Uterine smooth muscle cell (primary cell): ENCODE measurements around the gene ZC3H7A. TPM values are rescaled to one million over a fixed set of nuclear protein-coding genes. Genes with fewer than 3 reads are reported as not detected.

ENCODE experiments used
- total RNA-seq: library from RNA; depleted of rRNA; stranded (reverse); fragments of >200 nt; gene quantifications from 2 replicates; pipeline ENCODE4 v1.2.3, GENCODE V29; 2014

The ZC3H7A gene, protein sequence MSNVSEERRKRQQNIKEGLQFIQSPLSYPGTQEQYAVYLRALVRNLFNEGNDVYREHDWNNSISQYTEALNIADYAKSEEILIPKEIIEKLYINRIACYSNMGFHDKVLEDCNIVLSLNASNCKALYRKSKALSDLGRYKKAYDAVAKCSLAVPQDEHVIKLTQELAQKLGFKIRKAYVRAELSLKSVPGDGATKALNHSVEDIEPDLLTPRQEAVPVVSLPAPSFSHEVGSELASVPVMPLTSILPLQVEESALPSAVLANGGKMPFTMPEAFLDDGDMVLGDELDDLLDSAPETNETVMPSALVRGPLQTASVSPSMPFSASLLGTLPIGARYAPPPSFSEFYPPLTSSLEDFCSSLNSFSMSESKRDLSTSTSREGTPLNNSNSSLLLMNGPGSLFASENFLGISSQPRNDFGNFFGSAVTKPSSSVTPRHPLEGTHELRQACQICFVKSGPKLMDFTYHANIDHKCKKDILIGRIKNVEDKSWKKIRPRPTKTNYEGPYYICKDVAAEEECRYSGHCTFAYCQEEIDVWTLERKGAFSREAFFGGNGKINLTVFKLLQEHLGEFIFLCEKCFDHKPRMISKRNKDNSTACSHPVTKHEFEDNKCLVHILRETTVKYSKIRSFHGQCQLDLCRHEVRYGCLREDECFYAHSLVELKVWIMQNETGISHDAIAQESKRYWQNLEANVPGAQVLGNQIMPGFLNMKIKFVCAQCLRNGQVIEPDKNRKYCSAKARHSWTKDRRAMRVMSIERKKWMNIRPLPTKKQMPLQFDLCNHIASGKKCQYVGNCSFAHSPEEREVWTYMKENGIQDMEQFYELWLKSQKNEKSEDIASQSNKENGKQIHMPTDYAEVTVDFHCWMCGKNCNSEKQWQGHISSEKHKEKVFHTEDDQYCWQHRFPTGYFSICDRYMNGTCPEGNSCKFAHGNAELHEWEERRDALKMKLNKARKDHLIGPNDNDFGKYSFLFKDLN
- total RNA-seq, result 57.5 and 58.3 TPM in 2 replicates

DNA sequence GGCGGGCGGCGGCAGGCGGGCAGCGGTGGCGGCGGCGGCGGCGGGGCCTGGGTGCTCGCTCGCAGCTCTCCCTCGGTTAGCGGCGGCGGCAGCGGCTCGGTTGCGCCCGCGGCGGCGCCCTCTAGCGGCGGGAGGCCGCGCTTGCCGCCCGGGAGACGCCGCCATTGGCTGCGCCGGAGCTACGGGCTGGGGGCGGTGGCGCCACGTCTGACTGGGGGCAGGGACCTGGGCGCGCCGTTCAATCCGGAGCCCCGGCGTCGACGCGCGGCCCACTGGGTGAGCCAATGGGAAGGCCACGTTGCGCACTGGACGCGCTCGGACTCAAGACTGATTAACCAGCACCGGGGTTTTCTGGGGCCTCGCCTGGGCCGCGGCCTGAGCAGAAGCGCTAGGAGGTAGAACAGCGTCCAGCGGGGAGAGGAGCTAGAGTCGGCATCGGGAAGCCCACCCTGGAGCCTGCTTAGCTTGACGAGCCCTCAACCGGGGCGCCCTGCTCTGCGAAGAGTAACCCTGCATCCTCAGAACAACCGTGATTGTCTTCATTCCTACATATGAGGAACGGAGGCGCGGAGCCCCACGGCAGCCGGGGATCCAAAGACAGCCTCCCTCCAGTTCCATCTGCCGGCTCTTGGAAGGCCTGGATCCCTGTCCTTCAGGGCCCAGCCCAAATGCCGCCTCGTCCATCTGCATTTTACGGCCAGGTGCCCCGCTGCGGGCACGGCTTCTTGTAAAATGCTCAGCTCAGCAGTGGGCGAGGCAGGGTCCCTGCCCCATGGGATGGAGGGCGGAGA is at the start of gene ZC3H7A:
Gene ZC3H7A, minus strand, starts transcription at position 93 of the 791 bp plus-strand sequence. CDS start 14,904 bp downstream, outside the sequence.

DNA sequence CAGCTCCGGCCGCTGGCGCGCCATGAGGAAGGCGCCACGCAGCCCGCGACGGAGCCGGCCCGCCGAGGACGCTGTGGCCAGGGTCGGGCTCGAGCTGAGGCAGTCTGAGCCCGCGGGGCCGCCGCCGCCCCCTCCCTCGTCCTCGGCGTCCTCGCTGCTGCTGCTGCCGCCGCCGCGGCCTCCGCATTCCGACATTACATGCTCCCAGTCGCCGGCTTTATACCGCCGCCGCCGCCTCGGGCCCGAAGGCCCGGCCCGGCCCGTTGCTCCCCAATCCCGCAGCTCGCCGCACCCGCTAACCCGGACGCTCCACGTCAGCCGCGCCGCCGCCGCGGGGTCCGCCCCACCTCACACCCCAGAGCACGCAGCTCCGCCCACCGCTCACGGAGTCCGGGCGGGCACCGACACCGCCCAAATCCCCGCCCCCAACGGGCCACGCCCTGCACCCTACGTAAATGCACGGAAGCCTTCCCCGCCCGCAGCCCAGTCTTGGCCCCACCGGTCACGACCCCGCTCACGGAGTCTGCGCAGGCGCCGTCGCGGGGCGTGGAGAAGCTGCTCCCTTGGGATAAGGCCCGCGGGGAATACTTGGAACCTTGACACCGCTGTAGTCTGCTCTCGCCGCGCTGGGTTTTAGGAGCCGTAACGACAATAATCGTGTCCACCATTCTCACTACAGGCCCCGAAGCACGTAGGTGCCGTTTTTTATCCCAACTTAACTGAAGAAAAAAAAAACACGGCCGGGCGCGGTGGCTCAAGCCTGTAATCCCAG is 54.3 kb downstream of the ZC3H7A start, which contains the start of gene TXNDC11:
Gene TXNDC11, minus strand, starts transcription at position 322 of the 772 bp plus-strand sequence. Its CDS starts 127 bp downstream, at position 195.

Other genes starting within 250 kb of the ZC3H7A start
- gene LITAF, start 210.3 kb downstream of the ZC3H7A start, total RNA-seq, result 35.0 and 45.7 TPM in 2 replicates
- gene SNN, start 128.8 kb downstream of the ZC3H7A start, total RNA-seq, result 14.3 and 16.1 TPM in 2 replicates
- 26.7 and 34.9 TPM in 2 replicates for gene TXNDC11, start 54.4 kb downstream of the ZC3H7A start, total RNA-seq
- 103 and 121 TPM in 2 replicates for gene RSL1D1, start 54.3 kb upstream of the ZC3H7A start, total RNA-seq
- gene GSPT1, start 118.7 kb upstream of the ZC3H7A start, total RNA-seq, result 78.1 and 115 TPM in 2 replicates
- 1.7 and 6.2 TPM in 2 replicates for gene NPIPB2, start 144.8 kb upstream of the ZC3H7A start, total RNA-seq
- not detected in 2 replicates for gene TNFRSF17, start 168.0 kb upstream of the ZC3H7A start, total RNA-seq
- gene SNX29, start 179.5 kb upstream of the ZC3H7A start, total RNA-seq, result 16.6 and 28.9 TPM in 2 replicates